HEK293 (cell line): Measurements from ENCODE around the gene SCN8A.

Experiments
- CTCF ChIP-seq: fragments of 450-650 bp; formaldehyde crosslinking; IDR thresholded peaks from 2 replicates; pipeline ENCODE4 v1.5.1; 2016; ENCODE audit warnings: missing biosample characterization, missing genetic modification characterization
- KLF7 ChIP-seq: fragments of 450-650 bp; formaldehyde crosslinking; IDR thresholded peaks from 2 replicates; pipeline ENCODE4 v1.5.1; 2016; ENCODE audit warnings: missing biosample characterization, missing genetic modification characterization, borderline replicate concordance
- PBX3 ChIP-seq: sonication (generic); formaldehyde crosslinking; IDR thresholded peaks from 2 replicates; pipeline ENCODE4 v1.8.1; 2022; ENCODE audit warnings: mild to moderate bottlenecking, moderate library complexity, missing genetic modification reagents
- ZNF23 ChIP-seq: fragments of 450-650 bp; formaldehyde crosslinking; IDR thresholded peaks from 2 replicates; pipeline ENCODE4 v1.5.1; 2016; ENCODE audit warnings: missing biosample characterization, missing genetic modification characterization, borderline replicate concordance
- ZNF280D ChIP-seq: fragments of 450-650 bp; formaldehyde crosslinking; IDR thresholded peaks from 2 replicates; pipeline ENCODE4 v1.5.1; 2016; ENCODE audit warnings: missing biosample characterization, missing genetic modification characterization
- ZNF423 ChIP-seq: fragments of 450-650 bp; formaldehyde crosslinking; IDR thresholded peaks from 2 replicates; pipeline ENCODE4 v1.5.1; 2016; ENCODE audit warnings: missing biosample characterization, missing genetic modification characterization
- ZNF544 ChIP-seq: fragments of 450-650 bp; formaldehyde crosslinking; IDR thresholded peaks from 2 replicates; pipeline ENCODE4 v1.5.0; 2017; ENCODE audit warnings: missing biosample characterization, missing genetic modification characterization
- ZNF580 ChIP-seq: fragments of 450-650 bp; formaldehyde crosslinking; IDR thresholded peaks from 2 replicates; pipeline ENCODE4 v1.5.1; 2016; ENCODE audit warnings: missing biosample characterization, missing genetic modification characterization

GRCh38 chr12:51748235-51748634, 157.2 kb downstream of the SCN8A start:
- TF ChIP-seq ZNF23 (tag by site-specific recombination): no peak
- no peak for TF ChIP-seq CTCF (tag by site-specific recombination)
- TF ChIP-seq ZNF280D (tag by site-specific recombination): no peak
- TF ChIP-seq ZNF423 (tag by site-specific recombination): no peak
- TF ChIP-seq PBX3: no peak
- TF ChIP-seq ZNF544 (tag by site-specific recombination): no peak
- TF ChIP-seq KLF7 (tag by site-specific recombination): no peak
- TF ChIP-seq ZNF580 (tag by site-specific recombination): no peak
